Ascending aorta (tissue), 2 donors: ENCODE measurements around the gene MPPE1. TPM values are rescaled to one million over a fixed set of nuclear protein-coding genes. Genes with fewer than 3 reads are reported as not detected.
"Not testable (repeated sequence)": the region's sequence is repeated elsewhere in the genome, so short reads cannot be mapped to it uniquely, and the experiment has no call there.

ENCODE experiments used
- DNase-seq, 2 donors: peaks; one replicate each; pipeline ENCODE4 v3.0.0-alpha.2; 2019; ENCODE audit warnings: low spot score in 2 of 2
- H3K27ac ChIP-seq, 2 donors: fragments of 200-600 bp; sonication (generic); one replicate each; pipeline ENCODE4 v1.5.1; 2016 to 2017; ENCODE audit warnings: mild to moderate bottlenecking in 1 of 2
- H3K27me3 ChIP-seq: fragments of 200-600 bp; sonication (generic); one replicate; pipeline ENCODE4 v1.5.1; 2017
- H3K36me3 ChIP-seq, 2 donors: fragments of 200-600 bp; sonication (generic); one replicate each; pipeline ENCODE4 v1.5.1; 2016
- H3K4me1 ChIP-seq, 2 donors: fragments of 200-600 bp; sonication (generic); one replicate each; pipeline ENCODE4 v1.5.1; 2016 to 2017; ENCODE audit warnings: mild to moderate bottlenecking in 1 of 2
- H3K4me3 ChIP-seq, 2 donors: fragments of 200-600 bp; sonication (generic); one replicate each; pipeline ENCODE4 v1.5.1; 2016 to 2017; ENCODE audit warnings: mild to moderate bottlenecking in 1 of 2
- H3K9me3 ChIP-seq, 2 donors: fragments of 200-600 bp; sonication (generic); one replicate each; pipeline ENCODE4 v1.5.1; 2016
- CTCF ChIP-seq, 3 experiments: fragments of 200-600 bp in 2 of 3; fragments of 450-650 bp in 1 of 3; sonication (generic) in 2 of 3; IDR thresholded peaks; one replicate each; pipeline ENCODE4 v1.5.1; 2016 to 2019; ENCODE audit warnings: antibody characterized with exemption in 3 of 3, mild to moderate bottlenecking in 1 of 3, moderate library complexity in 1 of 3
- intact Hi-C: fragments of 100-400 bp; cut with DNase I; formaldehyde crosslinking; loops from one replicate; pipeline ENCODE4 v1.15.1; 2023
- total RNA-seq: library from RNA; depleted of rRNA; stranded (reverse); fragments of >200 nt; gene quantifications from one replicate; pipeline ENCODE4 v1.1.0, GENCODE V29; 2016

MPPE1 gene
- total RNA-seq, 1 donor from 2014 or later = 18.9 TPM

DNA sequence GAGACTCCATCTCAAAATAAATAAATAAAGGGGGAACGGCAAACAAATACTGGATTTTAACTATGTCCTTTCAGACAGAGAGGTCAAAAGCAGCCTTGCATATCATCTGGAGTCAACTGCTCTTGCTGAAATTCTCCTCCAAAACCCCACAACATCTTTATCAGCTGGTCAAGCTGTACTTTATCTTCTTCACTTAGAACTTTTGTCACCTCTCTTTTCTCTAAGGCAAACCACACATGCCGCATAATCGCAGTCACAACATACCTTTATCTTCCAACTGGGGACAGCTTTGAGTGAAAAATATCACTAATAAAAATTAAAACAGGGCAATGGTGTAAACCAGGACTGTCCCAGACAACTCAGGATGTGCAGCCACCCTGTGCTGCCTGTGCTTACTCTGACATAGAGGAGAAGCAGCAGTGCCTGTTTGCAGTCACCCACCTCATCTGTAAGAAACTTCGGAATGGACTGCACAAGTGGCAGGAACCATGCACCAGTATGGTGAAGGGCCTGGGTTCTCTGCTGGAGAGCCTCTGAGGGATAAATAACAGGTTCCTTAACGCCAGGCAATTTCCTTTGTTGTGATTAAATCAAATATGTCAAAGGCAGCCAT lies 6.2 kb downstream of the MPPE1 start:
- Histone ChIP-seq H3K27ac (no peak overlapping the region), H3K27me3 (no peaks in the 10 kb centered on the region), H3K36me3 (peaks cover 4 to 8% of the 10 kb centered on the region in 2 donors), H3K9me3 (no peaks in the 10 kb centered on the region), H3K4me1 (no peaks in the 10 kb centered on the region), H3K4me3 (no peak overlapping the region)
- intact Hi-C loops = no loop called here
- DNase-seq = no peak
- no peak for TF ChIP-seq CTCF (IDR thresholded peaks at IDR 0.05)

DNA sequence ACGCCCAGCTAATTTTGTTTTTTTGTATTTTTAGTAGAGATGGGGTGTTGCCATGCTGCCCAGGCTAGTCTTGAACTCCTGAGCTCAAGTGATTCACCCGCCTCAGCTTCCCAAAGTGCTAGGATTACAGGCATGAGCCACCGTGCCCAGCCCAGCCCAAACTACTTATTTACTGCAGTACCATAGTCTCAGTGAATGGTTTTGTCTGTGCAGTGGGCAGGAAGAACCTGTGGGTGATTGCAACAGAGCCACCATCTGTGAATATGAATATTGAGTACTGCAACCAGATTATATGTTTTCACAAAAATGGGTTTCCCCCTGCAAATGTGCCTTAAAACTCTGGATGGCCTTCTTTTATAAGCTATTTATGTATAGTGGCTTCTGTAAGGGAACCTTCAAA lies 9.1 kb downstream of the MPPE1 start:
- H3K4me3 ChIP-seq = no peak overlapping the region
- H3K36me3 ChIP-seq = peaks cover 17 to 18% of the 10 kb centered on the region in 2 donors
- no peaks in the 10 kb centered on the region for H3K27me3 ChIP-seq
- intact Hi-C loops = no loop called here
- H3K9me3 ChIP-seq = no peaks in the 10 kb centered on the region
- H3K27ac ChIP-seq = no peak overlapping the region
- DNase-seq = no peak
- no peak for TF ChIP-seq CTCF (IDR thresholded peaks at IDR 0.05)
- H3K4me1 ChIP-seq = no peaks in the 10 kb centered on the region

GRCh38 chr18:11897781-11898180 lies 10.3 kb downstream of the MPPE1 start:
- no peaks in the 10 kb centered on the region for H3K27me3 ChIP-seq
- H3K27ac ChIP-seq = no peak overlapping the region
- peaks cover 20% of the 10 kb centered on the region in 2 donors for H3K36me3 ChIP-seq
- H3K4me1 ChIP-seq = no peaks in the 10 kb centered on the region
- no peak for TF ChIP-seq CTCF (IDR thresholded peaks at IDR 0.05)
- no peaks in the 10 kb centered on the region for H3K9me3 ChIP-seq
- no peak for DNase-seq
- intact Hi-C loops = no loop called here
- no peak overlapping the region for H3K4me3 ChIP-seq

- H3K9me3 ChIP-seq, H3K4me1 ChIP-seq, H3K4me3 ChIP-seq, DNase-seq, H3K27ac ChIP-seq, intact Hi-C loops, H3K27me3 ChIP-seq: not testable (repeated sequence)
- peaks cover 47 to 61% of the 10 kb centered on the region in 2 donors for H3K36me3 ChIP-seq
Measured at GRCh38 chr18:11892438-11892837, 15.7 kb downstream of the MPPE1 start.

- no peaks in the 10 kb centered on the region for H3K4me1 ChIP-seq
- intact Hi-C loops = no loop called here
- no peak overlapping the region for H3K4me3 ChIP-seq
- peaks cover 53 to 67% of the 10 kb centered on the region in 2 donors for H3K36me3 ChIP-seq
- H3K27ac ChIP-seq = no peak overlapping the region
- no peak for TF ChIP-seq CTCF (IDR thresholded peaks at IDR 0.05)
- DNase-seq = no peak
- no peaks in the 10 kb centered on the region for H3K27me3 ChIP-seq
- H3K9me3 ChIP-seq = no peaks in the 10 kb centered on the region
Measured at GRCh38 chr18:11891737-11892136, 16.4 kb downstream of the MPPE1 start.

GRCh38 chr18:11889284-11889683 lies 18.8 kb downstream of the MPPE1 start:
- no peak overlapping the region for H3K4me3 ChIP-seq
- H3K9me3 ChIP-seq = no peaks in the 10 kb centered on the region
- H3K4me1 ChIP-seq = no peaks in the 10 kb centered on the region
- intact Hi-C loops = no loop called here
- no peak overlapping the region for H3K27ac ChIP-seq
- H3K36me3 ChIP-seq = peaks cover 59 to 79% of the 10 kb centered on the region in 2 donors
- TF ChIP-seq CTCF (IDR thresholded peaks at IDR 0.05) = no peak
- no peak for DNase-seq
- no peaks in the 10 kb centered on the region for H3K27me3 ChIP-seq
